ENCODE measurements around the gene RECQL5.
"Not testable (repeated sequence)": the region's sequence is repeated elsewhere in the genome, so short reads cannot be mapped to it uniquely, and the experiment has no call there.

Gene RECQL5

DNA sequence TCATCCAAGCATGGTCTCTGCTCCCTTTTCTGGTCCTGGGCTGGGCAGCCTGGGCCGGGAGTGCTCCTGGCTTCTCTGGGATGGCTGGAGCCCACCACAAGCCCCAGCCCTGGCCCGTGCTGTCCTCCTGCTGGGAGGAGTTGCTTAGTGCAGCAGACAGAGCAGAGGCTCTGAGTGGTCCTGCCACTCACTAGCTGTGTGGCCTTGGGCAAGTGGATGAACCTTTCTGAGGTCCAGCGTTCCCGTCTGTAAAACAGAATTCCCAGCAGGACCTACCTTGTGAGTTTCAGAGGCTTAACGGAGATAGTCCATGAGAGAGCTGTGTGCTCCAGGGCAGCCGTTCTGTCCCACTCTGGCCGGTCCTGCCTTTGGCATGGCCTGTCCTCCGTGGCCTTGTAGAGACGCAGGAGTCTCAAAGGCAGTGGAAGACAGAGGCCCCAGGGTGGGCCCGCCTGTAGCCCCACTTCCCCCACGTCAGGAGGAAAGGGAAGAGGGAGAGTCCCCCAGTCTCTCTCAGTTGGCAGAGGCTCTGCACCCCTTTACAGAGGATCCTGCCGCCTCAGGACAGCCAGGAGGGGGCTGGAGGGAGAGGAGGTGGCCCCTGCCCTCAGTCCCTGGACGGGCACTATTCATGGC, 71.6 kb downstream of the RECQL5 start:
- in situ Hi-C loops (cut with HindIII; ENCODE audit: low sequenced_read_pairs): no loop called here

DNA sequence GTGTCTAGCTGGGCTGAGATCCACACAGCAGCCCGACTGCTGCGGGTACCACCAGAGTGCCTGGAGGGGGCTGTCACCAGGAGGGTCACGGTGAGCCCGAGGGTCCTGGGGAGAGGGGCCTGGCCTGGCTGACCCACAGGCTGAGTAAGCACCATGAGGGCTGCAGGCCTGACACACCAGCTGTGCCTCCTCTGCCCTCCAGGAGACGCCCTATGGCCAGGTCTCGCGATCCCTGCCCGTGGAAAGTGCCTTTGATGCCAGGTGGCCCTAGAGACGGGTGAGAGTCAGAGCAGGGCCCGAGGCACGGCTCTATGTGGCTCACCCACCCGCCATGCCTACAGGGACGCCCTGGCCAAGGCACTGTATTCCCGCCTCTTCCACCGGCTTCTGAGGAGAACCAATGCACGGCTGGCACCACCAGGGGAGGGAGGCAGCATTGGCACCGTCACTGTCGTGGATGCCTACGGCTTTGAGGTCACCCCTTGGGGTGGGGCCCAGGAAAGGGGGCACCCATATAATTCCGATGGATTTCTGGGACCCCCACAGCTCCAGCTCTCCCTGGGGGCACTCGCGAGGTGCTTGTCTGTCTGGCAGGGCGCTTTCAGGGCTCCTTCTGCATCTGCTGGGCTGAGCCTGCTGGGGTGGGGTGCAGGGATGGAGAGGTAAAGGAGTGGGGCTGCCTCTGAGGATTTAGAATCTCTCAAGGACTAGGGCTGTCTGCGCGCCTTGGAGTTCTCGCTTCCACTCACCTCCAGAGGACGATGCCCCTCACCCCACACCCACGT, 72.3 kb downstream of the RECQL5 start:
- in situ Hi-C loops (cut with HindIII; ENCODE audit: low sequenced_read_pairs): no loop called here

DNA sequence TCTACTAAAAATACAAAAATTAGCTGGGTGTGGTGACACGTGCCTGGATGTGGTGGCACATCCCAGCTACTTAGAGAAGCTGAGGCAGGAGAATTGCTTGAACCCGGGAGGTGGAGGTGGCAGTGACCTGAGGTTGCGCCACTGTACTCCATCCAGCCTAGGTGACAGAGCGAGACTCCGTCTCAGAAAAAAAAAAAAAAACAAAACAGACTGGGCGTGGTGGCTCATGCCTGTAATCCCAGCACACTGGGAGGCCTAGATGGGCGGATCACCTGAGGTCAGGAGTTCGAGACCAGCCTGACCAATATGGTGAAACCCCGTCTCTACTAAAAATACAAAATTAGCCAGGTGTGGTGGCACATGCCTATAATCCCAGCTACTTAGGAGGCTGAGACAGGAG, 73.5 kb downstream of the RECQL5 start:
- in situ Hi-C loops (cut with HindIII; ENCODE audit: low sequenced_read_pairs): not testable (repeated sequence)

DNA sequence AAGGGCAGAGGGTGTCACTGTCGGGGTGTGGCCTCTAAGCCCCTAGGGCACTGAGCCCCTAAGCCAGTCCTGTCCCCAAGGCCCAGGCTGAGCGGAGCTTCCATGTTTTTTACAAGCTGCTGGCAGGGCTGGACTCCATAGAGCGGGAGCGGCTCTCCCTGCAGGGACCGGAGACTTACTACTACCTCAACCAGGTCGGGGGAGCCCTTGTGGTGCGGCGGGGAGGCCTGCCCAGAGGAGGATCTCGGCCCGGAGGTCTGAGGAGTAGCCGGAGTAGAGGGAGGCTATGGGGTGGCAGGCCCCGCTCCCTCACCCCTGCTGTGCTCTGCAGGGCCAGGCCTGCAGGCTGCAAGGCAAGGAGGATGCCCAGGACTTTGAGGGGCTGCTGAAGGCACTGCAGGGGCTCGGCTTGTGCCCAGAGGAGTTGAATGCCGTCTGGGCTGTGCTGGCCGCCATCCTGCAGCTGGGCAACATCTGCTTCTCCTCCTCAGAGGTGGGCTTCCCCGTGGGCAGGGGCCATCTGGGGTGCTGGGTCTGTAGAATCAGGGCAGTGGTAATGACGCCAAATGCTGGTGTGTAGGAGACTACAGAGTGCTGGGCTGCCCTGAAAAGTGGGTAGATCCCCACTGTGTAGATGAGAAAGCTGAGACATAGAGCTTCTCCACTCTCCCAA, 74.5 kb downstream of the RECQL5 start:
- in situ Hi-C loops (cut with HindIII; ENCODE audit: low sequenced_read_pairs): no loop called here

DNA sequence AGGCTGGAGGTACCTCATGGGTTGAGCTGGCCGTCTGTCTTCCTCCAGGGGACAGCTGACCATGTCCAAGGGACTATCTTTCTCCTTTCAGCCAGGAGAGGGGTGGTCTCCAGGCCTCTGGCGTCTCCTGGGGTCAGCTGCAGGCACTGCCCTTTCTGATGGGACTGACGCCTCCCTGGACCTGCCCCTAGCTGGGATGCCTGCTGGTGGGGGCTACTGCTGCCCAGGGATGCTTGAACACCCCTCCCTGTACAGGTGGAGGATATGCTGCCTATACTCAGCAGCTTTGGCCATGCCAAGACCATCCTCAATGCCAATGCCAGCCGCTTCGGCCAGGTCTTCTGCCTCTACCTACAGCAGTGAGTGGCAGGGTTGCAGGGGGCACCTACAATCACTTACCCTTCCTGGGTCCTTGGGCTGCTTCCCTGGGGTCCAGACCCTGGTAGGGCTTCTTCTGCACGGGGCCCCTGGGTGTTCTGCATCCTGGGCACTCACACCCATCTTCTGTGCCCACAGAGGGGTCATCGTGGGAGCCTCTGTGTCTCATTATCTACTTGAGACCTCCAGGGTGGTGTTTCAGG, 75.1 kb downstream of the RECQL5 start:
- in situ Hi-C loops (cut with HindIII; ENCODE audit: low sequenced_read_pairs): no loop called here

DNA sequence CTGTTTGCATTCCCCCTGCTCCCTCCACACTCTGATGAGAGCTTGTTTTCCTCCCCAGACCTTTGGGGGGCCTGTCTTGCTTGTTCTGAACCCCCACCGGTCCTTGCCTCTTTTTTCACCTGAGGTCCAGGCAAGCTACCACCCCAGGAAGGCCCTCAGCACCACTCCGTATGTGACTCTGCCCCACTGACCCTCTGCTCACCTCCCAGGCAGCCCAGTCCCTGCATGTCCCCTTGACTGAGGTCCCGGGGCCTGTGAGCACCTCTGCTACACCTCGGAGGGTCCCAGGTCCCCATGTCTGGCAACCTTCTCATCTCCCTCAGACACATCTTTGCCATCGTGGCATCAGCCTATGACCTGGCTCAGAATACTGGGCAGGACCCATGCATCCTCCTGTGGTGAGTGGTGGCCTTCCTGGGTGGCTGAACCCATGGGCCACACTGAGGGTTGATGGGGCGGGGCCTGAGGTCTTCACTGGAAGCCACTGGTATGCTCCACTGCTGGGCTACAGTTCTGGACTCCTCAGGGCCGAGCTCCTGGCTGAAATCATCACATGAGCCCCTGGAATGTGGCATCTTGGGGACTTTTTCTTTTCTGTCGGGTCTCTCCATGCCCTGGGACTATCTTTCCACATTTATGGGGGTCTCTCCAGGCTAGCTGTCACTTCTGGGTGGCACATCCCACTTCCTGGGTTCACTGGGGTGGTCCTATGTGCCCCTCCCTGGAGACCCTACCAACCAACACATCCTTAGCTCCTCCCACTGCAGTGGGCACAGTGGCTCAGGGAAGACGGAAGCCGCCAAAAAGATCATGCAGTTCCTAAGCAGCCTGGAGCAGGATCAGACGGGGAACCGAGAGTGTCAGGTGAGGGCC, 75.9 kb downstream of the RECQL5 start:
- in situ Hi-C loops (cut with HindIII; ENCODE audit: low sequenced_read_pairs): no loop called here

DNA sequence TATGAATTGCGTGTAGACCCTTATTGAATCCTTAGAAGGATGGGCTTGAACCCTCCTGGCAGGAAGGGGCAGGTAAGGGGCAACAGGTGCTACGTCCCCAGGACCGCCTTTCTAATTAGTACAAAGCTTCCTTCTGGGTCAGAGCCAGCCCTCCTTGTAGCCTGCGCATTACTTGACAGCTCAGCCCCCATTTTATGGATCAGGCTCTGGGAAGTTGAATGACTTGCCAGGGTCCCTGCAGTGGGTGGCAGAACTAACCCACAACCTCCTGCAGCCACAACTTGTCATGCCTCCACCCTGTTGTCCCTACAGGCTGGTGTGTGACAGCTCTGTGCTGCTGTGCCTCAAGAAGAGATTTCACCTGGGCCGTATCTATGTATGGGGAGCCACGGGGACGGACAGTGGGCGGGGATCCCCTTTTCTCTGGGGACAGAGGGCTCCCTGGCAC, 76.6 kb downstream of the RECQL5 start:
- in situ Hi-C loops (cut with HindIII; ENCODE audit: low sequenced_read_pairs): no loop called here

DNA sequence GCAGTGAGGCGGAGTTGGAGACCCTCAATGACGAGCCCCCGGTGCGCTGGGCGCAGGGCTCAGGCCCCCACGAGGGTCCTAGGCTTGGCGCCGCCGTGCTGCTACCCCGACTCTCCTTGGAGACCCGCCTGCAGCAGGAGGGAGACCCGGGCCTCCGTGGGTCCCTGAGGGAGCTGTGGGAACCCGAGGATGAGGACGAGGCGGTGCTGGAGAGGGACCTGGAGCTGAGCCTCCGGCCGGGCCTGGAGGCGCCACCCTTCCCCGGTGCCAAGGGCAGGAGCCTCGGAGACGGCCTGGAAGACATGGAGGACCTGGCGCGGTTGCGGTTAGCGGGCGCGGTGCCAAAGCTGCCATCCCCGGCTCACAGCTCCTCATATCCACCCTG, 77.0 kb downstream of the RECQL5 start:
- in situ Hi-C loops (cut with HindIII; ENCODE audit: low sequenced_read_pairs): no loop called here

DNA sequence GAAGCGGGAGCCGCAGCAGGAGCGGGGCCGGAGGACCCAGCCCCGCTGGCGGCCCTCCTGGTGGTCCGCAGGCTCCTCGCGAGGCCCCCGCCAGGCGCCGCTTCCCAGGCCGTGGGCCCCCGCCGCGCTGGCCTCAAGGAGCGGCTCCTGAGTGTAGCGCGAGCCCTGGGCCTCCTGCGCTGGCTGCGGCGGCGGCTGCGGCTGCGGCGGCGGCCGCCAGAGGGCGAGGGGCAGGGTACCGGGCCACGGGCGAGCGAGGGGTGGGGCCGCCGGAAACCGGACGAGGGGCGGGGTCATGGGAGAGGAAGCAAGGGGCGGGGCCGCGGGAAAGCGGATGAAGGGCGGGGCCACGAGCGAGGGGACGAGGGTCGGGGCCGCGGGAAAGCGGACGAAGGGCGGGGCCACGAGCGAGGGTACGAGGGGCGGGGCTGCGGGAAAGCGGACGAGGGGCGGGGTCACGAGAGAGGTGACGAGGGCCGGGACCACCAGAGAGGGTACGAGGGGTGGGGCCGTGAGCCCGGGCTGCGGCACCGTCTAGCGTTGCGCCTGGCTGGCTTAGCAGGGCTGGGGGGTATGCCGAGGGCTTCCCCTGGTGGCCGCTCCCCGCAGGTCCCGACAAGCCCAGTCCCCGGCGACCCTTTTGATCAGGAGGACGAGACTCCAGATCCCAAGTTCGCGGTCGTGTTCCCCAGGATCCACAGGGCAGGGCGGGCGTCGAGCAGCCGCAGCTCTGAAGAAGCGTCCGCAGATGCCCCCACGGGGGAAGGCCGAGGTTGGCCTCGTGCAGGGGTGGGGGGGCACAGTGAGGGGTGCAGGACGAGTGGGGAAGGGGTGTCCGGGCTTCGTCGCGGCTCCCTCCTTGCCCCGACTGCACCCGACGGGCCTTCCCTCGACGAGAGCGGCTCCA, 77.7 kb downstream of the RECQL5 start:
- in situ Hi-C loops (cut with HindIII; ENCODE audit: low sequenced_read_pairs): no loop called here

DNA sequence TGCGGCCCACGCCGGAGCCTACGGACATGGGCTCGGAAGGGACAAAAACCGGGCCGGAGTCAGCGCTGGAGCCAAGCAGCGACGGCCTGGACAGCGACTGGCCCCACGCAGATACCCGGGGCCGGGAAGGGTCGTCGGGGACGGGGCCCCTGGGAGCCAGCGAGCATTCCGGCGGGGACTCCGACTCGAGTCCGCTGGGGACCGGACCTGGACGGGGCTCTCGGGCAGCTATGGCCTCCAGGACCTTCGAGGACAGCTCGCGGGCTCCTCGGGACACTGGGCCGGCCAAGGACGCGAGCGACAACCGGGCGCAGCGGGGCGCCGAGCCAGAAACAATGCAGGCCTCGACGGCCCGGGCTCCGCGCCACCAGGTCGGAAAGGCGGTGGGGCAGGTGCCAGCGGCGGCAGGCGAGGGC, 78.3 kb downstream of the RECQL5 start:
- in situ Hi-C loops (cut with HindIII; ENCODE audit: low sequenced_read_pairs): no loop called here

DNA sequence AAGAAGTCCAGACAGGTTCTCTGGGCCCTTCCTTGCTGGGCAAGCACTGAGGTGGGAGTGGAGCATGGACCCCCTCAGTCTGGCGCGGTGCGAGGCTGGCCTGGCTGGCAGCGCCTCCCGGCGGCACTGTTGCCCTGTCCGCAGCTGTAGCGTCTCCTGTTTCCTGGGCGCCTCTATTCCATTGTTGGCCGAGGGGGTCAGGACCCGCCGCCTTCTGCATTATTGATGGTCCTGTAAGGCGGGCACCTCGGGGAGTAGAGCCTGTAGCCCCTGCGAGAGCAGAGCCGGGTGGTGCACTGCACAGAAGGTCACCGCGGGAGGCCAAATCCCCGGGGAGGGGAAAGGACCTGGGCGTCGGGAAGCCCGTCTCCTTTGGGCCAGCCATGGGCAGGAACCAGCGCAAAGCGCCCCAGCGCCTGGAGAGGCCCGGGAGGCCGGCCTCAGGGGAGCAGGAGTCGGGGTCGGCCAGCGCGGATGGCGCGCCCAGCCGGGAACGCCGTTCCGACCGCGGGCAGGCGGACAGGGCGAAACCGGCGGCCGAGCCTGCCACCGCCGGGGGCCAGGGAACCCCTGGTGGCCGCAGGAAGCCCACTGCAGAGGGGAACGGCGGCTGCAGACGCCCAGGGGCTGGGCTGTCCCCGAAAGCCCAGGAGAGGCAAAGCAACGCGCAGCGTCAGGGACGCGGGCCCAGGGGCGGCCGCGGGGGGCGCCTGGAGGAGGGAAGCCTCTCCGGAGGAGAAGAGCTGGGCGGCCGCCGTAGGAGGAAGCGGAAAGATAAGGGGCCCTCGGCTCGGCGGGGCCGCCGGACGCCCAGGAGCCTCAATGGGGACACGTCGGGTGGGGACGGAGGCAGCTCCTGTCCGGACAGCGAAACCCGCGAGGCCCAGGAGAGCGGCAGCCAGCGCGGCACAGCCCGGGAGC, 79.0 kb downstream of the RECQL5 start, which contains the start of gene MYO15B:
TSS of gene MYO15B (plus strand) at position 126 of the 921 bp plus-strand sequence. CDS start at position 384, 258 bp downstream.
- in situ Hi-C loops (cut with HindIII; ENCODE audit: low sequenced_read_pairs): no loop called here

DNA sequence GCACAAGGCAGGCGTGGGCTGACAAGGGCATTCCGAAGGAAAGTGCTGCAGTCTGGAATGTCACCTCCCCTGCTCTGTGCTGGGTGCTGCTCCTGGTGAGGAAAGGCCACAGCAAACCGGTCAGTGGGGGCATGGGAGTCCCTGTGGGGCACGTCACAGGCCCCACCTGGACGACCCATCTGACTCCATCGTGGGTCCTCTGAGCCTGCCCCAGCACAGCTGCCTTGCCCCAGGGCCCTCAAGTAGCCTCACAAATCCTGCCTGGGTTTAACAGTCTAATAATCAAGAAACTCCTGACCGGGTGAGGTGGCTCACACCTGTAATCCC, 82.1 kb downstream of the RECQL5 start:
- in situ Hi-C loops (cut with HindIII; ENCODE audit: low sequenced_read_pairs): no loop called here

DNA sequence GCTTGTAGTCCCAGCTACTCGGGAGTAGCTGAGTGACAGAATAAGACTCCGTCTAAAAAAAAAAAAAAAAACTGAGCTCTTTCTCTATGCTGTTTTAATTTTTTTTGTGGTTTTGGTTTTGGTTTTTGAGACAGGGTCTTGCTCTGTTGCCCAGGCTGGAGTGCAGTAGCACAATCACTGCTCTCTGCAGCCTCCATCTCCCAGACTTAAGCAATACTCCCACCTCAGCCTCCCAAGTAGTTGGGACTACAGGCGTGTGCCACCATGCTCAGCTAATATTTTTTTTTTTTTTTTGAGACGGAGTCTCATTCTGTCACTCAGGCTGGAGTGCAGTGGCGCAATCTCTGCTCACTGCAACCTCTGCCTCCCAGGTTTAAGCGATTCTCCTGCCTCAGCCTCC, 83.8 kb downstream of the RECQL5 start:
- in situ Hi-C loops (cut with HindIII; ENCODE audit: low sequenced_read_pairs): not testable (repeated sequence)

DNA sequence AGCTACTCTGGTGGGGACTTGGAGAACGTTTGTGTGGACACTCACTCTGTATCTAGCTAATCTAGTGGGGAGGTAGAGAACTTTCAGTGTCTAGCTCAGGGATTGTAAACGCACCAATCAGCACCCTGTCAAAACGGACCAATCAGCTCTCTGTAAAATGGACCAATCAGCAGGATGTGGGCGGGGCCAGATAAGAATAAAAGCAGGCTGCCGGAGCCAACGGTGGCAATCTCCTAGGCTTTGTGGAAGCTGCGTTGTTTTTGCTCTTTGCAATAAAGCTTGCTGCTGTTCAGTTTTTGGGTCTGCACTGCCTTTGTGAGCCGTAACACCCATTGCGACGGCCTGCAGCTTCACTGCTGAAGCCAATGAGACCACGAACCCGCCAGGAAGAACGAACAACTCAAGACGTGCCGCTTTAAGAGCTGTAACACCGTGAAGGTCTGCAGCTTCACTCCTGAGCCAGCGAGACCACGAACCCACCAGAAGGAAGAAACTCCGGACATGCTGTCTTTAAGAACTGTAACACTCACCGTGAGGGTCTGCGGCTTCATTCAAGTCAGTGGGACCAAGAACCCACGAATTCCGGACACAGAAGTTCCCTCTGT, 85.7 kb downstream of the RECQL5 start:
- in situ Hi-C loops (cut with HindIII; ENCODE audit: low sequenced_read_pairs): not testable (repeated sequence)

All from DLD1 (cell line).